Sigmoid colon (tissue), 4 donors: ENCODE results near the gene SPRED1.

Source experiments
- EP300 ChIP-seq, 4 donors: sonication (generic); formaldehyde crosslinking; IDR thresholded peaks; one replicate each; pipeline ENCODE4 v1.6.1; 2017; ENCODE audit warnings: antibody characterized with exemption in 4 of 4
- POLR2A ChIP-seq, 2 donors: fragments of 450-650 bp; IDR thresholded peaks; one replicate each; pipeline ENCODE4 v1.6.1; 2016; ENCODE audit warnings: antibody characterized with exemption in 2 of 2, mild to moderate bottlenecking in 2 of 2, moderate library complexity in 2 of 2
- POLR2AphosphoS5 ChIP-seq, 4 donors: sonication (generic); formaldehyde crosslinking; IDR thresholded peaks; one replicate each; pipeline ENCODE4 v1.6.1; 2017; ENCODE audit warnings: antibody characterized with exemption in 4 of 4
- TF ChIP-seq, protein P1 (sequence below), 4 experiments: fragments of 450-650 bp in 3 of 4; fragments of 200-600 bp in 1 of 4; IDR thresholded peaks; one replicate each; pipeline ENCODE4 v1.5.1; 2016 to 2019; ENCODE audit warnings: antibody characterized with exemption in 4 of 4, mild to moderate bottlenecking in 3 of 4, moderate library complexity in 2 of 4

DNA sequence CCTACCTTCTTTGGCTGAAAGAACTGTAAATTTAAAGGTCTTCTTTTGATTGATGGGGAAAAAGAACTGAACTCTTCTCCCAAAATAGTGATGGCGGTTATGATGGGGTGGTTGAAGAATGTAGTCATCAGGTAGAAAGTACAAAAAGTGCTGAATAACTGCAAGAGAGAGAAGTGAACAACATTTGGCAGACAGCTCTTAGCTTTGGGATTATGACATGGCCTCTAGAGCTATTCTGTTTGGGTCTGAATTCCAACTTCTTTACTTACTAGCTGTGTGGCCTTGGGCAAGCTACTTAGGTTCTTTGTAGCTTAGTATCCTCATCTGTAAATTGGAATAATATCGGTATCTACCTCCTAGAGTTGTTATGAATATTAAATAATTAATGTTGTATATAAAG lies 91.7 kb downstream of the SPRED1 start:
- TF ChIP-seq, protein P1, sequence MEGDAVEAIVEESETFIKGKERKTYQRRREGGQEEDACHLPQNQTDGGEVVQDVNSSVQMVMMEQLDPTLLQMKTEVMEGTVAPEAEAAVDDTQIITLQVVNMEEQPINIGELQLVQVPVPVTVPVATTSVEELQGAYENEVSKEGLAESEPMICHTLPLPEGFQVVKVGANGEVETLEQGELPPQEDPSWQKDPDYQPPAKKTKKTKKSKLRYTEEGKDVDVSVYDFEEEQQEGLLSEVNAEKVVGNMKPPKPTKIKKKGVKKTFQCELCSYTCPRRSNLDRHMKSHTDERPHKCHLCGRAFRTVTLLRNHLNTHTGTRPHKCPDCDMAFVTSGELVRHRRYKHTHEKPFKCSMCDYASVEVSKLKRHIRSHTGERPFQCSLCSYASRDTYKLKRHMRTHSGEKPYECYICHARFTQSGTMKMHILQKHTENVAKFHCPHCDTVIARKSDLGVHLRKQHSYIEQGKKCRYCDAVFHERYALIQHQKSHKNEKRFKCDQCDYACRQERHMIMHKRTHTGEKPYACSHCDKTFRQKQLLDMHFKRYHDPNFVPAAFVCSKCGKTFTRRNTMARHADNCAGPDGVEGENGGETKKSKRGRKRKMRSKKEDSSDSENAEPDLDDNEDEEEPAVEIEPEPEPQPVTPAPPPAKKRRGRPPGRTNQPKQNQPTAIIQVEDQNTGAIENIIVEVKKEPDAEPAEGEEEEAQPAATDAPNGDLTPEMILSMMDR (IDR thresholded peaks at IDR 0.05) = no peak
- TF ChIP-seq POLR2AphosphoS5 (IDR thresholded peaks at IDR 0.05) = no peak
- no peak for TF ChIP-seq EP300 (IDR thresholded peaks at IDR 0.05)
- TF ChIP-seq POLR2A (IDR thresholded peaks at IDR 0.05) = no peak
